ENCODE data around the gene RFESD.
"Not testable (repeated sequence)": the region's sequence is repeated elsewhere in the genome, so short reads cannot be mapped to it uniquely, and the experiment has no call there.

The RFESD gene

DNA sequence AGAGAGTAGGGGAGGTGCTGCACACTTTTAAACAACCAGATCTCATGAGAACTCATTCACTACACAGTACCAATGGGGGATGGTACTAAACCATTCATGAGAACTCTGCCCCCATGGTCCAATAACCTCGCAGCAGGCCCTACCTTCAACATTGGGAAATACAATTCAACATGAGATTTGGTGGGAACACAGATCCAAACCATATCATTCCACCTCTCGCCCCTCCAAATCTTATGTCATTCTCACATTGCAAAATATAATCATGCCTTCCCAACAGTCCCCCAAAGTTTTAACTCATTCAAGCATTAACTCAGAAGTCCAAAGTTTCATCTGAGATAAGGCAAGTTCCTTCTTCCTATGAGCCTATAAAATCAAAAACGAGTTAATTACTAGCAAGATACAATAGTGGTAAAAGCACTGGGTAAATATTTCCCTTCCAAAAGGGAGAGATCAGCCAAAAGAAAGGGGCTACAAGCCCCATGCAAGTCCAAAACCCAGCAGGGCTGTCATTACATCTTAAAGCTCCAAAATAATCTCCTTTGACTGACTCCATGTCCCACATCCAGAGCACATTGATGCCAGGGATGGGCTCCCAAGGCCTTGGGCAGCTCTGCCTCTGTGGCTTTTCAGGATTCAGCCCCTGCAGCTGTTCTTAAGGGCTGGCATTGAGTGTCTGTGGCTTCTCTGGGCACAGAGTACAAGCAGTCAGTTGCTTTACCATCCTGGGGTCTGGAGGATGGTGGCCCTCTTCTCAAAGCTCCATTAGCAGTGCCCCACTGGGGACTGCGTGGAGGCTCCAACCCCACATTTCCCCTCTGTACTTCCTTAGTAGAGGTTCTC is 18.4 kb upstream of the RFESD start:
- DNase-seq = no peak

DNA sequence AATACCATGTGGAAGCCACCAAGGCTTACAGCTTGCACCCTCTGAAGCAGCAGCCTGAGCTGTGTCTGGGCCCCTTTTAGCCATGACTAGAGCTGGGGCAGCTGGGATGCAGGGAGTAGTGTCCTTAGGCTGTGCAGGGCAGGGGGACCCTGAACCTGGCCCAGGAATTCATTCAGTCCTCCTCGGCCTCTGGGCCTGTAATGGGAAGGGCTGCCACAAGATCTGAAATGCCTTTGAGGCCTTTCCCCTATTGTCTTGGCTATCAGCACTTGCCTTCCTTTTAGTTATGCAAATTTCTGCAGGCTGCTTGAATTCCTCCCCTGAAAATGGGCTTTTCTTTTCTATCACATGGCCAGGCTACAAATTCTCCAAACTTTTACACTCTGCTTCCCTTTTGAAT is 17.6 kb upstream of the RFESD start:
- DNase-seq = no peak

DNA sequence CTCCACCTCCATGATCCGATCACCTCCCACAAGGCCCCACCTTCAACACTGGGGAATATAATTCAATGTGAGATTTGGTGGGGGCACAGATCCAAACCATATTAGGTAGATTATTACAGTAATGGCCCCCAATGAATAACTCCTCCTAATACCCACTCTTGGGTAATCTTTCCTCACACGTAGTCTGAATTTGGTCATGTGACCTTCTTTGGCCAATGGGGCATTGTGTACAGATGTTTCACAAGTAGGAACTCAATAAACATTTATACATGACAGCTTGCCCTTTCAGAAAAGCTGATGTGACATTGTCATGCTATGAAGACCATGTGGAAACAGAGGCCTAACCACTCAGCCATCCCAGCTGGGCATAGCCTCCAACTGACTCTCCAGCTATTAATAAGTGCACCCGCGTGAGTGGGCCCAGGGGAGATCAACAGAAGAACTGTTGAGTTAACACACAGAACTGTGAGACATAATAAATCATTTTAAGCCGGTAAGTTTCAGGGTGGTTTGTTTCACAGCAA is 16.1 kb upstream of the RFESD start:
- DNase-seq = no peak

DNA sequence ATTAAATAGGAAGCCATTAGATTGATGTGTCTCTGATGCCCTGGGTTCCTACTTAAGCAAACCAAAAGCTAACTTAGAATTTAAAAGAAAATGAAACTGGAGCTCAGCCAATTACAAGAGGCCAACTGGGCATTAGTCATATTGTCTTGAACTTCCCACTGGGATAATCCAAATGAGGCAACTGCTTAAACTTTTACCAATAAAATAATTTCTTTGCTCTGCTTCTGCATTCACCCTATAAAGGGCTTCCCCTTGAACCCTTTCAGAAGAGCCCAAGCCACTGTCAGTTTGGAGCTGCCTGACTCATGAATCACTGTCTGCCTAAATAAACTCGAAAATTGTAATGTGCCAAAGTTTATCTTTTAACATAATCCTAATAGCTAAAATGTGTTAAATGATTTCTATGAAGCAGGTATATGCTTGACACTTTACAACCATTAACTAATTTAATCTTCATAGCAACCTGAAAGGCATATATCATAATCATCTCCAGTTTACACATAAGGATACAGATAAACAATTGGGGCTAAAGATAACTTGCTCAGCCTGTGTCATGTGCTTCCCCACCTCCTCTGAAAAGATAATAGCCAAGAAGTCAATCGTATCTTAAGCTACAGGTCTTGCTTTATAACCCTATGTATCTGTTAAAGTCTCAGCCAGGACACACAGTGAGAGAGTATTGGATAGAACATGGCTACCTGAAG is 15.2 kb upstream of the RFESD start:
- no peak for DNase-seq

DNA sequence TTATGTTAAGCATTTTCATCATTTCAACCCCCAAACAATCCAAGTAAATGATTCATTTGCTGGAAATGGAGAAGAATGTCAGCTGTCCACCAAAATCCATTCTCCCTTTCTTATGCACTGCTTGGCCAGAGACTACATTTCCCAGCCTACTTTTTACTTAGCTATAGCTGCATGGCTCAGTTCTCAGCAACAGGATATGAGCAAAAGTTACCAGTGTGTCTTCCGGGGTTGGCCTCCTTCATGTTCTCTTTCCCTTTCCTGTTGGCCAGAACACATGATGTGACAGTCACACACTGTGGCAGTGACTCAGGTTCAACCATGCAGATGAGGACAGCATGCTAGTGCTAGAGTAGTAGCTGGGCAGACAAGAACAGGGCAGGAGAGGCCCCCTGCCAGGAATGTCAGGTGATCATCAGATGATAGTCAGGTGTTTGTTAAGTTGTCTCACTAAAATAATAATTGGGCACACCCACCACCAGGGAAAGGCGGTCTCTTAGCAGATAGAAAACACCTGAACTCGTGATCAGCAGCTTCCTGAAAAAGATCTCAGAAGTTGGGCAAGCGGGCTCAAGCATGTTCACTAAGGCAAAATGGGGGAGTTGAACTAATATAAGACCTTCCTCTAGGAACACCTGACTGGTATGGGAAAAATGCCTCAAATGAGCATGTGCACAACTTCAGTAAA is 14.4 kb upstream of the RFESD start:
- no peak for DNase-seq

DNA sequence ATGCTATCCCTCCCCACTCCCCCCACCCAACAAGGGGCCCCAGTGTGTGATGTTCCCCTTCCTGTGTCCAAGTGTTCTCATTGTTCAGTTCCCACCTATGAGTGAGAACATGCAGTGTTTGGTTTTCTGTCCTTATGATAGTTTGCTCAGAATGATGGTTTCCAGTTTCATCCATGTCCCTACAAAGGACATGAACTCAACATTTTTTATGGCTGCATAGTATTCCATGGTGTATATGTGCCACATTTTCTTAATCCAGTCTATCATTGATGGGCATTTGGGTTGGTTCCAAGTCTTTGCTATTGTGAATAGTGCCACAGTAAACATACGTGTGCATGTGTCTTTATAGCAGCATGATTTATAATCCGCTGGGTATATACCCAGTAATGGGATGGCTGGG is 13.6 kb upstream of the RFESD start:
- DNase-seq = not testable (repeated sequence)

DNA sequence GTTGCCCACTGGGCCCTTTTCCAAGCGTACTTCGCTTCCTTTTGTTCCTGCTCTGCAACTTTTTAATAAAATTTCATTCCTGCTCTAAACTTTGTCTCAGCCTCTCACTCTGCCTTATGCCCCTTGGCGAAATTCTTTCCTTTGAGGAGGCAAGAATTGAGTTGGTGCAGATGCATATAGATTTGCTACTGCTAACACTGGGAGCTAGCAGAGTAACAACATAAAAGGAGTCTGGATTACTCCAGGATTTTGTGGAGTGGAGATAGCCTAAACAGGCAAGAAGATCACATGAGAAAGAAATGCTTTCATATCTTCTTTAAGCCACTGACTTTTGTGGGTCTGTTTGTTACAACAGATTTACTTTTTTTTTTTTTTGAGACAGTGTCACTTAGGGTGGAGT is 12.9 kb upstream of the RFESD start:
- DNase-seq = no peak

DNA sequence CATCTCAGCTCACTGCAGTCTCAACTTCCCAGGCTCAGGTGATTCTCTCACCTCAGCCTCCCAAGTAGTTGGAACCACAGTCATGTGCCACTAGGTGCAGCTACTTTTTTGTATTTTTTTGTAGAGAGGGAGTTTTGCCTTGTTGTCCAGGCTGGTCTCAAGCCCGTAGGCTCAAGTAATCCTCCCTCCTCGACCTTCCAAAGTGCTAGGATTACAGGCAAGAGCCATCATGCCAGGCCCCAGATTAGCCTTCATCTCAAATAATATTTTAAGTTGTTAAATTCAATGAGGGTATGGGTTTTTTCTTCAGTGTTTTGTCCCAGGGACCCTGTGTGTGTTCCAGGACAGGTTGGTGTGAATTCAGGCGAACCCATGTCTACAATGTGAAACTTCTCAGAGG is 12.5 kb upstream of the RFESD start:
- no peak for DNase-seq

DNA sequence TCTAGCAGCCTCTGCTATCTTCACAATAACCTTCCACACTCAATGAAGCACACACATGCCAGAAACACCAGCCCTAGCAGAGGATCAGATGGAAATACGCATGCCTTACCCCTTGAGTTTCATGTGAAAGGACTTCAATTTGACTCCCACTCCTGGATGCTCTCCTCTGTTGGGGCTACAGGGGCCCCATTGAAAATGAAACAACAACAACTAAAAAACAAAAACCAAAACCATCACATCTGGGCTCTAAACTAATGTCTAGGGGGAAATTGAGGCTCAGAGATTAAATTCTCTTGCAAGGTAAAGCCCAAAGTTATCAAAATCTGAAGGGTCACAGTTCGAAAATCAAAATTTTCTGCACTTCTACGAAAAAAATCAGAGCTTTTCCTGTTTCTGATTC is 7.9 kb upstream of the RFESD start:
- DNase-seq = no peak

DNA sequence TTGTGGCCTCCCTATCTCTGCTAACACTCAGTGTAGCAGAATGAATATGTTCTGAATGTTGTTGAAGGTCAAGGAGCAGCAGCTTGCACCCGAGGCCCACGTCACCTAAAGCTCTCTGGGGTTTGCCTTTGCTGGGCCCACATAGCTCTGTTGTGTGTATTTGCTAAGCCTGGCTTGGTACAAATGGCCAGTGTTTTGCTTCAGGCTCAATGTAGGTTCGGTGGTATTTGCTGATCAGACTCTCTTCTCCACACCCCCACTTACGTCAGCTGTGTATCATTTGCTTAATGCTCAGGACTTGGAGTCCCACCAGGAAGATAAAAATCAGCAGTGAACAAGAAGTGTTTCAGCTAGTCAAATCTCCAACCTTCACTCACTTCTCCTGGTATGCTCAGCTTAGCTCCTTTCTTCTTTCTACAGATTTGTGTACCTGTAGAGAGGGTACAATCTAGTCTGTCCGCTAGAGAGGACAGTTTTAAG is 4.8 kb upstream of the RFESD start:
- no peak for DNase-seq

DNA sequence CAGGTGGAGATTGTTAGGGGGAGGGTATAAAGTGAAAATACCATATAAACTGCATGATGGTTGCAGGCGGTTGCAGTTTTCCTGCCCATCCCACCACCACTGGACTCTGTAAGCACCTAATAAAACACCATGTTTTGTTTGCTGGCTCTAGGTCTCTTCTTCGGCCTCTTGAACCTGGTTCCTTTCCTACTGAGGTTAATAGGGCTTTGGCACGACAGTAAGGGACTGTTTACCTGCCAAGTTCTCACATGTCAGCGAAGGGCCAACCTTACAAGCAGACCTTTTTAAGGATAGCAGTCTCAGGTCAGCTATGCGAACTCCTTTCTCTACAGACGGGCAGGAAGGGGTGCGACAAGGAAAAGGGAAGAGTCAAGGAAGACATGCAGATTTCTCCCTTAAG is 3.4 kb upstream of the RFESD start:
- DNase-seq = no peak

DNA sequence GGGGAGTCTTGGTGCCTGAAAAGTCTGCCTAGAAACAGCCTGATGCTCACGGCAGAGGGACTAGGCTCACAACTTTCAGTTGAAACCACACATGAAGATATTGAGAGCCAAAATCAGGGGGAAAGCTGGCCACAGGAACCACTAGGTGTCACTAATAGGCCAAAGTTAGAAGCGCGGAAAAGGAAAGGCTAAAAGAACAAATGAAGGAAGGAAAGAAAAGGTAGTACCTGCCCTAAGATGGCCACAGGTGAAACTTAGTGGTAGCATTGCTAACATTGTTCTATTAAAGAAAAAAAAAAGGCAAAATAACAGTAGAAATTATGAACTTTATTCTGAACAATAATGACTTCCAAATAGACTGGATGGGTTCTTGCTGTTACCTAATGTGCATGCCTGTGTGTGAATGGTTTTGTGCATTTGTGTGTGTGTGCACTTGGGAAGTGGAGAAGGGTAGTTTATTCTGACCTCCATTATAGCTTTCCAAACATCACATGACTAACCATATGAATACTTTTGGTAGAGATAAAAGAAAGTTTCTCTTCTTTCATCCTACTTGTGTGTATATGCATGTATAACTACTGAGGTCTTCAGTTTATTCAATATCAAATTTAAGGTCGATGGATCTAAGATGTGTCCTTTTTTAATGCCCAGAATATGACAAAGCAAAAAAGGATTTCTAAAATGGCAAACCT is 2.1 kb upstream of the RFESD start:
- peak in 18 of 56 donors; percentile 5 to 55 (median 20) for DNase-seq

DNA sequence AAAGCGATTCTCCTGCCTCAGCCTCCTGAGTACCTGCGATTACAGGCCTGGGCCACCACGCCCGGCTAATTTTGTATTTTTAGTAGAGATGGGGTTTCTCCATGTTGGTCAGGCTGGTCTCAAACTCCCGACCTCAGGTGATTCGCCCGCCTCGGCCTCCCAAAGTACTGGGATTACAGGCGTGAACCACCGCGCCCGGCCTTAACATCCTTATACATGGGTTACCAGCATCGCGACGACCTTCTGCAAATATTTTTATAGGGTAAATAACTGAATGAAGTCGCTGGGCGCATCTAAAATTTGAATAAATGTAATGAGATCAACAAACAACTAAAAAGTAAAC is 380 bp upstream of the RFESD start:
- peak in 1 of 56 donors; percentile 33 for DNase-seq

DNA sequence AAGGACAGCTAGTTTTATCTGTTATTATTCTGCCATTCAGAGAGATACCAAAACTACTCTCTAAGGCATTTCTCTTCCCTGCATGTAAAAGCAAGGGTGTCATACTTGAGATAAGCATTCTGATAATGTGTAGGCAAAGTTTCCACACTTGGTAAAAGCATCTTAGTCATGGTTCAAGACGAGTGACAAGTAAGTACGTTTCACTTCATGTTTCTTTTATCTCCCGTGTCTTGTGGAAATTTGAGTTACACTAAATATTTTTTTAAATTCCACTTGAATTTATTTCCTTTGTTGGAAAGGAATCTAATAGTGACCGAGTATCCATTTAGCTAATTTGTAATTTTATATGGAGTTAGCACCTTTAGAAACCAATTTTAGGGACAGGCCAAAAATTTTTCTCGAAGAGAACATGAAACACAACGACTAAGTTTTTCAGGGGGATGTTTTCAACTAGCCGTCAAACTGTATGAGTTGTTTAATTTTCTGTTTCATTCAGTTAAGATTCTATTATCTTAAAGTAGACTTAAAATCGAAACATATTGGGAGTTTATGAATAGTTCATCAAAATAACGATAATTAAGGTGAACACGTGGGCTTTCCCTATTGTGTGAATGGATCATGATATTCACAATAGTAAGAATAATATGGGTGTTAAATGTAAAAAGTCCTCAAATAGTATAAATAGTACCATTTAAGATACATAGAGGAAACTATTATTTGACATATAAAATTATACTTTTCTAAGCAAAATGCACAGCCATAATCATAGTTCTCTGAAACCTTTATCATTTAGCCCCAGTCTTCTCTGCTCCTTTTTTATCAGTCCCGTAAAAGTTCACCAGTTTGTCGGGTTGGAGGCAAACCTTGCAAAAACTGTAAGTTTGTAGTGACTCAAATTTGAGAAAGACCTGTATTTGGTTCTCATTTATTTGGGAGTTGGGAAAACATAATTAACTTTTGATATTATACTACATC is 1.6 kb downstream of the RFESD start:
- DNase-seq = no peak

DNA sequence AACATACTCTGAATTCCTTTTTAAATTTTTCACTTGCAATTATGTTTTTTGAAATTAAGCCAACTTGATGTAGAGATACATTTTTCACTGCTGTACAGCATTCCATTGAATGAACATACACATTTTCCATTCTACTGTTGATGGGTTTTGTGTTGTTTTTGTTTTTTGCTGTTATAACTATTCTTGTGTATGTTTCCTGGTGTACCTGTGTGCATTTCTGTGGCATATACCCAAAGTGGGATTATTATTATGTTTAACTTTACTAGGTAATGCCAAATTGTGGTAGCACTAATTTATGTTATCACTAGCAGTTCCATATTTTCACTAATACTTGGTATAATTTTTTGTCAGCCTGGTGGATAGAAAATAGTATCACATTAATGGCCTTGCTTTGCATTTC is 2.7 kb downstream of the RFESD start:
- no peak for DNase-seq

DNA sequence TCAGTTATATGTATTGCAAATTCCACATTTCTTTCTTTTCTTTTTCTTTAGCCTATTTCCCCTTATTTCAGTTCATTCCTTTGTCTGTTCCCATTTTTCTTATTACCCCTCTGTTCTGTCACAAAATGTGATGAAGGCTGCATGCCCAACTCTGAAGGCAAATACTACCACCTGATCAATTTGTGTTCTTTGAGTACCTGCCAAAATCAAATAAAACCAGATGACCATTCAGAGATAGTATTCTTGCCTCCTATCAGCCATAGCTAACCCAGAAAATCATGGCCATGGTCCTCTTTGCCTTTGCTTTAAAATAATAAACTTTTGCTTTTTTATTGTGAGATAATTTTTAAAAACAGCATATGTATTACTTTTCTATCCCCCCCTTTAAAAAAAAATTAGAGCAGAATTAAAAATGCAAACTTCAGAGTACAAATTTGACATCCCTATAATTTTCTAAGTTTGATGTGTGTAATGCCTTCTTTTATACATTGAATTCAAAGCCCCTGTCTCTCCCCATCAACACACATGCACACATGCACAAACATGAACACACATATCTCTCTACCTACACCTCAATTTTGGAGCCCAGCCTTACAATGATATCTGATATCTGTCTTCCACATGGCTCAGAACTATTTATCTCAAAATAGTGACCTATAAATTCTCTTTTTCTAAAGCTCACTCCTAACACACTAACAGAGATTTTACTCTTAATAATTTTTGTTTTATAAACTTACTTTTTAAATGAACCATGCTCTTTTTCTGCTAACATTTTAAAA is 3.5 kb downstream of the RFESD start:
- DNase-seq = no peak

DNA sequence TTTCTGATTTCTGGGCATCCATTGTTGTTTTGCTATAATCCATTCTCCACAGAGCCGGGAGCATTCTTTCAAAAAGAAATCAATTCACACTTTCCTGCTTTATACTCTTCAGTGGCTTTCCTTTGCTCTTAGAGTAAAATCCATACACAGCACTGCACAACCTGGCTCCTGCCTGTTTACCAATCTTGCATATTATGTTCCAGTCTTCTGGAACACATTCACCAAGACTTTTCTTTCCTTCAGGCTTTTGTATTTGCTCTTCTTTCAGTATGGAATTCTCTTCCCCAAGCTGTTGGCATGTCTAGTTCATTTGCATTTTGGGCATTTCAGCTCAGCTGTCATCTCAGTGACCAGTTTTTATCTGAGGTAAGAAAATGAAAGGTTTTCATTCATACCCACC is 6.3 kb downstream of the RFESD start:
- DNase-seq = no peak

DNA sequence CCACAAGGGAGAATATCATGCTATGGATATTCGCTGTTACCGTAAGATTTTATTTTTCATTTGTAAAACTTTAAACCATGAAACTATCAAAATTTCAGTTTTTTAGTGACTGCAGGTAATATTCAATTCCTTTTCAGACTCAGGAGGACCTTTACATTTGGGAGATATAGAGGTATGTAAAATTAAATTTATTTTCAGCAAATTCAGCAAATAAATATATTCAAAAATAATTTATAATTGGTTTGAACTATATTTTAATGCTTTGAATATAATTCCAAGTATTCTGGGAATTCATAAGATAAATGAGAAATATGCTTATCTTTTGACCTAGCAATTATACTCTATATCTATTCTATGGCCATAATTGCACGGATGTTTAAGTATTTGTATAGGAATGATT is 7.6 kb downstream of the RFESD start:
- no peak for DNase-seq

DNA sequence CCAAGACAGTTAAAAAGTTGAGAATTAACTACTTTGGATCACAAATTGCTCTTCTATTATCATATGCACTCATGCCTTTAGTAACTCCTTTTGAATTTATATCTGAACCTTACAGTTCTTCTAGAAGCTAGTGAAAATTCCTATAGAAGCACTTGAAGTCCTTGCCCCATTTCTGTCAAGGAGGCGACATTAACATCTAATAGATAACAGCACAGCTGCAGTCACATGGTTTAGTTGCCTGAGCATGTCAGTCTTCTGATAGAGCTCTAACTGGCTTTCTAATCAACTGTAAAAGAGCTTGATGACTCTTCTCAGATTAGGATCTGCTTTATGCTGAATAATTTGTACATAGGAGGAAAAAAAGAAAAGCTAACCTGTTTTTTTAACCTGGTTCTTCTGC is 9.0 kb downstream of the RFESD start:
- no peak for DNase-seq

DNA sequence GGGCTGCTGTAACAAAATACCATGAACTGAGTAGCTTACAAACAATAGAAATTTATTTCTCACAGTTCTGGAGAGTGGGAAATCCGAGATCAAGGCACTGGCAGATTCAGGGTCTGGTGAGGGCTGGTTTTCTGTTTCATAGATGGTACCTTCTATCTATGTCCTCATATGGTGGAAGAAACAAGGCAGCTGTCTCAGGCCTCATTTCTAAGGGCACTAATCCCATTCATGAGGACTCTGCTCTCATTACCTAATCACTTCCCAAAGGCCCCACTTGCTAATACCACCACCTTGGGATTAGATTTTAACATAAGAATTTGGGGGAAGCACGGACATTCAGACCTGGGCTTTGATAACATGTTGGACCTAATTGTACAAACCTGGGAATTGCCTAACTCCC is 13.5 kb downstream of the RFESD start:
- DNase-seq = no peak

All from nucleus accumbens (tissue), 56 donors.